ENCODE results near the gene TBATA.

The TBATA gene, protein sequence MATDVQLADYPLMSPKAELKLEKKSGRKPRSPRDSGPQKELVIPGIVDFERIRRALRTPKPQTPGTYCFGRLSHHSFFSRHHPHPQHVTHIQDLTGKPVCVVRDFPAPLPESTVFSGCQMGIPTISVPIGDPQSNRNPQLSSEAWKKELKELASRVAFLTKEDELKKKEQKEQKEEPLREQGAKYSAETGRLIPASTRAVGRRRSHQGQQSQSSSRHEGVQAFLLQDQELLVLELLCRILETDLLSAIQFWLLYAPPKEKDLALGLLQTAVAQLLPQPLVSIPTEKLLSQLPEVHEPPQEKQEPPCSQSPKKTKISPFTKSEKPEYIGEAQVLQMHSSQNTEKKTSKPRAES

DNA sequence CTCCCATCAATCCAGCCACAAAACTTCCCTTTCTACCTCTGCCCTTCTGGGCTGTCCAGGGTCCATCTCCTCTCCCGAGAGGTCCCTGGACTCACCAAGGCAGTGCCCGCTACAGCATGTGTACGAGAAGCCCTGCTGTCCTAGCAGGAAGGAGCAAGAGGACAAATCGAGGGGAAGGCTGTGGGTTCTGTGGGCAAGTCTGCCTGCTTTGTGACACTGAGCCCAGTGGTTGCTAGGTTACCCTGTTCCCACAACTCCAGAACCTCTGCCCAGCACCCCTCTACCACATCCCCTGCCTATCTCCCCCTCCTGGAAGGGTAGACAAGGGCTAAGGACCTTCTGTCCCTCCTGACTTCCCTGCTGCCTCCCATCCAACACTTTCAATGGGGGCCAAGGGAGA lies at the start of gene TBATA:
Gene TBATA, minus strand, starts transcription at position 188 of the 400 bp plus-strand sequence. CDS start 1,998 bp downstream, outside the sequence.
- ChIA-PET CTCF (no interaction called here), POLR2A (no interaction called here)
- TF ChIP-seq, protein P1, sequence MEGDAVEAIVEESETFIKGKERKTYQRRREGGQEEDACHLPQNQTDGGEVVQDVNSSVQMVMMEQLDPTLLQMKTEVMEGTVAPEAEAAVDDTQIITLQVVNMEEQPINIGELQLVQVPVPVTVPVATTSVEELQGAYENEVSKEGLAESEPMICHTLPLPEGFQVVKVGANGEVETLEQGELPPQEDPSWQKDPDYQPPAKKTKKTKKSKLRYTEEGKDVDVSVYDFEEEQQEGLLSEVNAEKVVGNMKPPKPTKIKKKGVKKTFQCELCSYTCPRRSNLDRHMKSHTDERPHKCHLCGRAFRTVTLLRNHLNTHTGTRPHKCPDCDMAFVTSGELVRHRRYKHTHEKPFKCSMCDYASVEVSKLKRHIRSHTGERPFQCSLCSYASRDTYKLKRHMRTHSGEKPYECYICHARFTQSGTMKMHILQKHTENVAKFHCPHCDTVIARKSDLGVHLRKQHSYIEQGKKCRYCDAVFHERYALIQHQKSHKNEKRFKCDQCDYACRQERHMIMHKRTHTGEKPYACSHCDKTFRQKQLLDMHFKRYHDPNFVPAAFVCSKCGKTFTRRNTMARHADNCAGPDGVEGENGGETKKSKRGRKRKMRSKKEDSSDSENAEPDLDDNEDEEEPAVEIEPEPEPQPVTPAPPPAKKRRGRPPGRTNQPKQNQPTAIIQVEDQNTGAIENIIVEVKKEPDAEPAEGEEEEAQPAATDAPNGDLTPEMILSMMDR (IDR thresholded peaks at IDR 0.05; ENCODE audit: control extremely low read depth, extremely low read depth, low read depth, missing control alignments), result no peak
- peak; percentile 7 for DNase-seq (ENCODE audit: extremely low spot score)

DNA sequence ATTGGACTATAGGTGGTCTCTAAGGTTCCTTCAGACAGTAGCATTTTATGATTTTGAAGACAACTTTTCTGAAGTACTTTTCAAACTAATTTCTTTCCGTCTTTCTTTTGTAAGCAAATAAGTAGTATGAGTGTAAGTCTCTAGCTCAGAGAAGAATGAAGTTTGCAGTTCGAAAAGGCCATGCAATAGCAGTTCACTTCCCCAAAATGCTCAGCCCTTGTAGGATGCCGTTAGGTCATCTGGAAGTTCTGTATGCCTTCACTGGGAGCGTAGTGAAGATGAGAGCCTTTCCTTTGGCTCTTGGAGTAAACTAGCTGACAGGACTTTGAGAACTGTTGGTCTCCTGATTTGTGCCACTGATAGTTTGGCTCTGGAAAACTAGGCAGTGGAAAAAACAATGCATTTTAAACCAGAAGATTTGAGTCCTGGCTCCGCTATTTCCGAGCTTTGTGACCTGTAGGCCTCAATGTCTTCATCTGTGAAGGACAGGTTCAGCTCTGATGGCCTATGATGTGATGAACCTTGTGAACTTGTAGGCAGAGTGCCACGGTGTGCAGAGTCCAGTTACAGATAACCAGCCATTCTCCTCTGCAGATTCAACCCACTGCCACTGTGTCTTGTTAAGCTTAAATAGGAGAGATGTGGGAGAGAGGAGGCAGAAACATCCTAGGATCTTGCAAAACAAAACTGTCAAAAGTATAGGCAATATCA lies 49.4 kb upstream of the TBATA start:
- TF ChIP-seq, protein P1 (IDR thresholded peaks at IDR 0.05; ENCODE audit: control extremely low read depth, extremely low read depth, low read depth, missing control alignments), result no peak
- ChIA-PET CTCF (interaction anchor here (0.9 to 1.8 kb wide), 3 partner anchors 17 to 30 kb away, joined by 3 to 4 read pairs (median 3); no protein-coding TSS in a partner anchor), POLR2A (no interaction called here)
- no peak for DNase-seq (ENCODE audit: extremely low spot score)

DNA sequence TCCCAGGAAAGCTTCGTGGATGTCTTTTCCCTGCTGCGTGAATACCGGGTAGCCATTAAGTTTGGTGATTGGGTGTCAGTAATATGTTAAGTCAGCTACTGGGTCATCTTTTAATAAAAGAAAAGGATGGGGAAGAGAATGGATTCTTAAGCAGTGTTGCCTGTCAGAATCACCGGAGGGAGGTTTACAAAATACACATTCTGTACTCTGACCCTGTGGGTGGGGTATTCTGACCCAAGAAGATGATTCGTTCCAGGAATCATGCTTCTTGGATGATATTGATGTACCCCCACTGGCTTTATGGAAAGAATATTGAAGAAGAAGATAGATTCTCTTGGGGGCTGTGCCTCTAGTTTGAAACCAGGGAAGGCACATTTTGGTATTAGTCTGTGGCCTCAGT lies 48.8 kb upstream of the TBATA start:
- CTCF ChIA-PET, result interaction anchor here (0.9 to 2.6 kb wide), 3 partner anchors 17 to 31 kb away, joined by 3 to 11 read pairs (median 4); partner anchors contain the start of gene SGPL1
- DNase-seq (ENCODE audit: extremely low spot score), result no peak
- TF ChIP-seq, protein P1 (IDR thresholded peaks at IDR 0.05; ENCODE audit: control extremely low read depth, extremely low read depth, low read depth, missing control alignments), result no peak
- POLR2A ChIA-PET, result no interaction called here

DNA sequence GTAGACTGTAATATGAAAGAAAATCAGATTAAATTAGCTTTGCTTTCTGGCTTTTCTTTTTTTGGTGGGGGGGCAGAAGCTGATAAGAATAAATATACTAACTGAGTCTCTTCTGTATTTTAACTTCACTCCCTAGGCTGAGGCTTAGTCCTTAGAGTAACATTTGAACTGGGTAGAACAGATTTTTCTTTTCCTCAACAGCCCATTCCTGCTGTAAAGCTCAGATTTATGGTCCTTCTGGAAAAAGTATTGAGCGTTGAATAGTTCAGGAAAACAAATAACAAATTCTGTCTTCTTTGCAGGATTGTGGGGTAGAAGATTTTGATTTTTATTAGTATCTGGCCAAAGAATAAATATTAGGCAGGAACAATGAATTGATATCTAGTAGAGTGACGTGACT lies 48.4 kb upstream of the TBATA start:
- CTCF ChIA-PET, result interaction anchor here (0.7 to 2.6 kb wide), 3 partner anchors 15 to 25 kb away, joined by 3 to 11 read pairs (median 4); partner anchors contain the start of gene SGPL1
- no peak for DNase-seq (ENCODE audit: extremely low spot score)
- POLR2A ChIA-PET, result no interaction called here
- TF ChIP-seq, protein P1 (IDR thresholded peaks at IDR 0.05; ENCODE audit: control extremely low read depth, extremely low read depth, low read depth, missing control alignments), result no peak

DNA sequence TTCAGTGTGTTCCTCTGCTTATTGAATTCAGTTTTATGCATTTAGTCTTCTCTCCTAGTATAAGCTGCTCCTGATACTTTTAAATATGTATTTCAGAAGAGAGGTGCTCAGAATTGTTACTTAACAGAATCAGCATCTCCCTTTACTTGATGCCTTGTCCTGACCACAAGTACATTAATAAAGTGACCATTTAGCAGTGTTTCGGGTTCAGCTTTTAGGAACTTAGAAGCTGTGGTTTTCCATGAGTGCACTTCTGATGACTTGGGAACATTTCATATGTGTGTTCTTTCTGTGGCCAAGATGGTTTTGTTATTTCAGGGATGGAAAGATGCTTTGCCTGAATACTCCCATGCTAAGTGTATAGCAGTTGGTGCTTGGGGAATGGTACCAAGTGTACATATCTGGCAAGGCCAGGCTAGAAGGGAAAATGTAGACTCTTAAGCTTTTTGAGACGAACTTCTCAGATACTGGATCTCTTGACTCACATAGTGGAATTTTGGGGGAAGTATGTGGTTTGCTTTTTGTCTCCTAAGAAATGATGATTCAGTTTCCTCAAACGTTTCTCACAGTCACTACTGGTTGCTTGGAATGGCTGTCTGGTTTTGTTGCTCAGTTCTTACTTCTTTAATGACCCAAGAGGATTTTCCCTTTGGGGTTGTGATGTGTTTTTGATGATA lies 47.8 kb upstream of the TBATA start:
- POLR2A ChIA-PET, result no interaction called here
- no peak for DNase-seq (ENCODE audit: extremely low spot score)
- CTCF ChIA-PET, result interaction anchor here (0.6 to 2.6 kb wide), 5 partner anchors 11 to 51 kb away, joined by 3 to 11 read pairs (median 3); partner anchors contain the start of gene SGPL1
- TF ChIP-seq, protein P1 (IDR thresholded peaks at IDR 0.05; ENCODE audit: control extremely low read depth, extremely low read depth, low read depth, missing control alignments), result no peak

DNA sequence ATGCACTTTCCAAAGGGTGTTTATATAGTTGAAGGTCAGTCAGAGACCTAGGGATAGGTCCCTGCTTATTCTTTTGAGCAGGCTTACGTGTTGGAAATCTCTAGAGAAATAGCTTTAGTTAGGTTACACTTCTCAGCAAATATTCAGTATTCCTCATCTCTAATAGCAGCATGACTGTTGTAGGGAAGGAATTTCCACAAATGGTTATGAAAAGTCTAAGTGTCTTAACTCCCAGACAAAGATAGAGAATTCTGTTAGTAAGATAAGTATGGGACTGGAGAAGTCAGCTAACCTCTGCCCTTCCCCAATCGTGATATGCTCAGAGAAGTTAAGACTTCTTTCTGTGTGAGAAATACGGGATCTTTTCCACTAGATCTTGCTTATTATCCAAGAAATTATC lies 47.0 kb upstream of the TBATA start:
- TF ChIP-seq, protein P1 (IDR thresholded peaks at IDR 0.05; ENCODE audit: control extremely low read depth, extremely low read depth, low read depth, missing control alignments), result no peak
- DNase-seq (ENCODE audit: extremely low spot score), result no peak
- ChIA-PET POLR2A (no interaction called here), CTCF (interaction anchor here (0.6 to 2.6 kb wide), 4 partner anchors 10 to 50 kb away, joined by 3 to 11 read pairs (median 4); partner anchors contain the start of gene SGPL1)

Data from GM10248 (cell line).